Keratinocyte (primary cell): ENCODE measurements around the gene ADGRL3.

ENCODE experiments used
- CTCF ChIP-seq, 3 experiments: IDR thresholded peaks in 1 of 3; conservative IDR thresholded peaks in 1 of 3; optimal IDR thresholded peaks in 1 of 3; 2 replicates in 2 of 3; 3 replicates in 1 of 3; pipeline versions ENCODE3 to v1.5.1; 2011; ENCODE audit warnings: low read length in 3 of 3, mild to moderate bottlenecking in 3 of 3, moderate library complexity in 2 of 3, control low read depth in 1 of 3, inconsistent platforms in 1 of 3; ENCODE audit not compliant: insufficient read depth in 2 of 3; ENCODE audit errors: extremely low read depth in 1 of 3
- EZH2 ChIP-seq: IDR thresholded peaks from one replicate; pipeline ENCODE4 v1.6.1; 2012; ENCODE audit warnings: inconsistent platforms, mild to moderate bottlenecking, low read length, moderate library complexity

DNA sequence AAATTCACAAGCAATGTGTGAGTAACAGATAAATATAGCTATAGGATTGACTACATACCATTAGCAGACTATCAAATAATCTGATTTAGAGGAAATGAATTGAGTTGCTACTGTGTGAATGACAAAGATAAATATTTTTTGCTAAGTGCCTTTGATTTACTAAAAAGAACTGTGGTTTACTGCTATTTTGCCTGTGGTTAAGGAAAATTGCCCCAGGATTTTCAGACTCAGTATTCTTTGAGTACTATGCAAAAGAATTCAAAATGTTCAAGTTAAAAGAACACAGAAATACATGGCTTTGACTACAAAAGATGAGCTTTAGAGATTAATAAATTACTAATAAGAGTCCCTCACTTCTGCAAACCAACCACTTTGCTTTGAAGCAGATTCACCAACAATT is 853.8 kb downstream of the ADGRL3 start:
- TF ChIP-seq CTCF (optimal IDR thresholded peaks at IDR 0.05 in 1 of 3, IDR thresholded peaks at IDR 0.05 in 1 of 3, conservative IDR thresholded peaks at IDR 0.05 in 1 of 3; ENCODE audit: extremely low read depth in 1 of 3, insufficient read depth in 2 of 3, low read length in 3 of 3): no peak
- TF ChIP-seq EZH2: no peak
